ENCODE data around the gene TNFAIP2.

GRCh38 chr14:103127356-103127755, 4.1 kb downstream of the TNFAIP2 start:
- TF ChIP-seq CTCF (conservative IDR thresholded peaks at IDR 0.05; ENCODE audit: low read depth, low read length) (no peak), POLR2A (IDR thresholded peaks at IDR 0.05; ENCODE audit: low read depth, low read length) (no peak)

Measured in IMR-90 (cell line).